NK-92 (cell line): ENCODE data around the gene RGS9.
"Not testable (repeated sequence)": the region's sequence is repeated elsewhere in the genome, so short reads cannot be mapped to it uniquely, and the experiment has no call there.

ENCODE experiments used
- DNase-seq: peaks from one replicate; lab custom pipeline; 2025; ENCODE audit not compliant: unreplicated experiment; lab: John Stamatoyannopoulos, UW

Gene RGS9

DNA sequence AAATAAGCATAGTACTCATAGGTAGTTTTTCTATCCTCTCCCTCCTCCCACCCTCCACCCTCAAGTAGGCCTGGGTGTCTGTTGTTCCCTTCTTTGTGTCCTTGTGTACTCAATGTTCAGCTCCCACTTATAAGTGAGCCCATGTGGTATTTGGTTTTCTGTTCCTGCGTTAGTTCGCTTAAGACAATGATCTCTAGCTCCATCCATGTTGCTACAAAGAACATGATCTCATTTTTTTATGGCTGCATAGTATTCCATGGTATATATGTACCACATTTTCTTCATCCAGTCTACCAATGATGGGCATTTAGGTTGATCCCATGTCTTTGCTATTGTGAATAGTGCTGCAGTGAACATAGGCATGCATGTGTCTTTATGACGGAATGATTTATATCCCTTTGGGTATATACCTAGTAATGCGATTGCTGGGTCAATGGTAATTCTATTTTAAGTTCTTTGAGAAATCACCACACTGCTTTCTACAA is 43.6 kb downstream of the RGS9 start:
- DNase-seq: not testable (repeated sequence)

DNA sequence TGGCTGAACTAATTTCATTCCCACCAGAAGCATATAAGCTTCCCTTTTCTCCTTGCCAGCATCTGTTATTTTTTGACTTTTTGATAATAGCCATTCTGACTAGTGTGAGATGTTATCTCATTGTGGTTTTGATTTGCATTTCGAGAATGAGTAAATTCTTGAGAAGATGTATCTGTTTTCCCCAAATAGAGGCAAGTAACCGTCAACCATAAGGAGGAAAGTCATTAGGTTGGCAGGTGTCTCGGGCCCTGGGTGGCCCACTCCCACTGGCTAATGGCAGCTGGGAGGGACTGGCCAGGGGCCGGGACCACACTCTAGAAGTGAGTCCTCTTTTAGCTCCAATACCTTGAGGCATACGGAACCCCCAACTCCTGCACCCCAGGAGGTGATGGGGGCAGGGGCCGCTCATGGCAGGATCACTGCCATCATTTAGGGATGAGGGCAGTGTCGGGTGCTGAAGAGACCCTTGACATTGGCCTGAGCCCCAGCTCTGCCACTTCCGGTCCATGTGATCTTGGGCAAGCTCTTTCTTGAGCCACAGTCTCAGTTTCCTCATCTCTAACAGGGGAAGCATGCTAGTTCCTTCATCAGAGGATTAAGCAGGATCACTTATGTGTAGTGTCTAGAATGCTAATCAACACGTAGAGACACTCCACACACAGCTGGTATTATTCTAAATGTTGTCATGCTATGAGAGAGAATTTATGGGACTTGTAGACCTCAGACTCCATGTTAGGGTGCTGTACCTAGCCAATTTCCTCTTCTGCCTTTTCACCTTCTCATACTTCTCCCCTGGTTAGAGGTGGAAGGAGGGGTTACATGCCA is 44.3 kb downstream of the RGS9 start:
- DNase-seq: no peak

- no peak for DNase-seq
Observed at GRCh38 chr17:65182233-65182632, 45.1 kb downstream of the RGS9 start.

- no peak for DNase-seq
Observed at GRCh38 chr17:65183736-65184135, 46.6 kb downstream of the RGS9 start.

DNA sequence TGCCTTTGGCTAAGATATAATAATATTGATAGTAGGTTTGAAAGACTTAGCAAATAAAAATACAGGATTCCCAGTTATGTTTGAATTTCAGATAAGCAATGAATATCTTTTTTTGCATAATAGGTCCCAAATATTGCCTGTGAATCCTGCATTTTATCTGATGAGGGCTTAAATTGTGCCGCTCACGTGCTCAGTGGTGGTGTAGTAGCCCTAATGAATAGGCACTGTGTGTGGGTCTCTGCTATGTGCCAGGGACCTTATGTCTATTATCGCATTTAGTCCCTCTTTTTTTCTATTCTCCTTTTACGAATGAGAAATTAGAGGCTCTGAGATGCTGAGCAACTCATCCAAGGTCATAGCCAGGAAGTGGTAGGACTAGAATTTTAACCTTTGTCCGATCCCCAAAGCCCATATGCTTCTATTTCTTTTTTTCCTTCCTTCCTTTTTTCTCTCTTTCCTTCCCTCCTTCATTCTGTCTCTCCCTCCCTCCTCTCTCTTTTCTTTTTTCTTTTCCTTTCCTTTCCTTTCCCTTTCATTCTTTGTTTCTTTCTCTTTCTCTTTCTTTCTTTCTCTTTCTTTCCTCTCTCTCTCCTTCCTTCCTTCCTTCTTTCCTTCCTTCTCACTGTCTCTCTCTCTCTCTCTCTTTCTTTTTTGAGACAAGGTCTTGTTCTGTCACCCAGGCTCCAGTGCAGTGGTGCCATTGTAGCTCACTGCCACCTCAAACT is 47.2 kb downstream of the RGS9 start:
- no peak for DNase-seq

DNA sequence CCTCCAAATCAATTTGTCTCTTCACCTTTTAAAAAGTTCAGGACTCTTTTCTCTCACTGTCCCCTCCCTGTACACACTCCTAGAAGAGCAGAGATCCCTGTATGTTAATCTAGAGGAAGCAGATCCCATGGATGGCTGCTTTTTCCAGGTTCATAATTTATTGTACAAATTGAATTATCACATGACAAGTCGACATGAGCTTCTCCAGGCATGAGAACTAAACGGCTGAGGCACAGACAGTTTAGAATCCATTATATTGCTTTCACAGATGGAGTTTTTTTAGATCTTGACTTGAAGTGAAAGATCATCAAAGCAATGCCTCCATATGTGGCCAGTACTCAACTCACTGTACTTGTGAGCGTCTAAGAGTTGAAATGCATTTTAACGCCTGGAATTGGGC is 47.9 kb downstream of the RGS9 start:
- no peak for DNase-seq

GRCh38 chr17:65185668-65186382 is 48.7 kb downstream of the RGS9 start:
- DNase-seq: no peak

- no peak for DNase-seq
Observed at GRCh38 chr17:65190467-65191097, 53.4 kb downstream of the RGS9 start.

DNA sequence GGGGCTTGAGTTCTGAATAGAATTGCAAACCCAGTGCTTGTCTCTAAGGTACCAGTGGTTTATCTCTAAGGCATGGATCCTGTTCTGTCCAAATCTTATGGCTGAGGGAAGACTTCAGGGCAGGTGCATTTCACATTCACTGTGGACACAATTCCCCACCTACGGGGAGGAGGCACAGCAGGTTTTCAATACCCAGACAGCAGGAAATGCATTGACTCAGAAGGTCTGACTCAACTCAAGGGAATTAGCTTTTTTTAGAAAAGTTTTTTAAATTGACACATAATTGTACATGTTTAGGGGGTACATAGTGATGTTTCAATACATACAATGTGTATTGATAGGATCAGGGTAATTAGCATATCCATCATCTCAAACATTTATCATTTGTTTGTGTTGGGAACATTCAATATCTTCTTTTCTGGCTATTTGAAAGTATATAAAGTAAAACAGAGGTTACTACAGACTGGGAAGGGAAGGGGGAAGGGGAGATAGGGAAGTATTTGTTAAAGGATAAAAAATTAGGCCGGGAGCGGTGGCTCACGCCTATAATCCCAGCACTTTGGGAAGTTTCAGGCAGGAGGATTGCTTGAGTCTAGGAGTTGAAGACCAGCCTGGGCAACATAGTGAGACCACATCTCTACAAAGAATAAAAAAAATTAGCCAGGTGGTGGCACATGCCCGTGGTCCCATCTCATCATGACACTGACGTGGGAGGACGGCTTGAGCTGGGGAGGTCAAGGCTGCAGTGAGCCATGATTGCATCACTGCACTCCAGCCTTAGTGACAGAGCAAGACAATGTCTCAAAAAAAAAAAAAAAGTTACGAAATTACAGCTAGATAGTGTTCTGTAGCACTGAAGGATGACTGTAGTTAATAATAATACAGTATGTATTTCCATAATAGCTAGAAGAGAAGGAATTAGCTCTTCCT is 54.9 kb downstream of the RGS9 start:
- DNase-seq: no peak

- no peak for DNase-seq
Observed at GRCh38 chr17:65193305-65193704, 56.1 kb downstream of the RGS9 start.

GRCh38 chr17:65193716-65194293 is 56.6 kb downstream of the RGS9 start:
- DNase-seq: no peak

DNA sequence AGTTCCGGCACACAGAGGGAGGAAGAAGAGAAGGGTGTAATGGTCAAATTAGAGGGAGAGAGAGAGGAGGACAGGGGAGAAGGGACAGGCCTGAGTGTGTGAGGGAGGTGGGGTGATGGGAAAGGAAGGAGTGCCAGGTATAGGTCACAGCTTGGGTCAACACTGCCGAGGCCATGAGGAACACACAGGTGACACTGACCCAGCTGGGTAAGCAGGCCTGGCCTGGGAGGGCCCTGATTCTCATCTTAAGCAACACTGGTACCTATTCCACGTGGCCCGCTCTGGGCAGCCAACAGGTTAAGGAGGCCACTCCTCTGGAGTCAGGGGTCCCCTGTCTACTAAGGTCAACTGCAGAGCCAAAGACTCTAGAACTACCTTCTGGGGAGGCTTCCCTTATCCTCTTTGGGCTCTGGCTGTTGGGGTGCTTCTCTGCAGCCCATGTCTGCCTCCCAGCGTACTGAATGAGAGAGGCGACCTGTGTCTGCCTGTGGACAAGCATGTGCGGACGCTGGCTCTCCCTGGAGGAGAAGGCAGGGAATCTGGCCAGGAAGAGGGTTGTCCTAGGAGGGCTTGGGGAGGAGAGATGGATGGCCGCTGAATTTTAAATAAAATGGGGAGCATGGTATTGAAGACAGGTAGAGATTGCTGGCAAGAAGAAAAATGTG is 57.6 kb downstream of the RGS9 start:
- no peak for DNase-seq

- no peak for DNase-seq
Observed at GRCh38 chr17:65195716-65196115, 58.5 kb downstream of the RGS9 start.

DNA sequence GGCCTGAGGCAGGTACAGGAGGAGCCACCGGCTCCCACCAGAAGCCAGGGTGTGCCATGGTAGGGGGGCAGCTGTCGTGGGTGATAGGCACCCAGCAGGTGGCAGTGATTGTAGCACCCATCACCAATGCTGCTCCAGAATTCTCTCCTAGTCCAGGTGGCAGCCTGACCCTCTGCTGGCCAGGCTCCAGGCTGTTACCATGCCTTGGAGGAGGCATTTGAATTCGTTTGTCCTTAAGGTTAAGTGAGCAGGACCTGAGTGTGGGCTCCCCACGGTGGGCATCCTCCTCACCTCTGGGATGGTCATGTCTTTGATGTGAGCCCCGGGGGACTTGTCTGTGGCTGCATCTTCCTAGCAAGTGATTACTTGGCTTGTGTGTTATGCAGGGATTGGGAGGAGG is 59.4 kb downstream of the RGS9 start:
- DNase-seq: no peak

DNA sequence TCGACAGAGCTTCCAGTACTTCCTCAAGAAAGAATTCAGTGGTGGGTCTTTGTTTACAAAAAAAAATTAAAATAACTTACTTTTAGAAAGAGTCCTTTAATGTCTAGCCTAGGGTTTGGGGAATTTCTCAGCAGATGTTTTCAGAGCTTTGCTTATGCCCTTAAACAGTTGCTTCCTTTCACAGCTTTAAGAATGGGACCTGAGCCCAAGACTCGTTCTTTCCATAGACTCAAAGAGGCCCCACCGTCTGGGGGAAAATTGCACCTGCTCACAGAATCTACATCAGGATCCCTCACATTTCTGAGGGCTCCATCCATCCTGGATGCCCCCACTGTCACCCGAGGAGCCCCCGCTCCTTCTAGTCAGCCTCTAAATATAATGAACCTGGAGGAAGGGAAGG is 60.0 kb downstream of the RGS9 start:
- DNase-seq: no peak

DNA sequence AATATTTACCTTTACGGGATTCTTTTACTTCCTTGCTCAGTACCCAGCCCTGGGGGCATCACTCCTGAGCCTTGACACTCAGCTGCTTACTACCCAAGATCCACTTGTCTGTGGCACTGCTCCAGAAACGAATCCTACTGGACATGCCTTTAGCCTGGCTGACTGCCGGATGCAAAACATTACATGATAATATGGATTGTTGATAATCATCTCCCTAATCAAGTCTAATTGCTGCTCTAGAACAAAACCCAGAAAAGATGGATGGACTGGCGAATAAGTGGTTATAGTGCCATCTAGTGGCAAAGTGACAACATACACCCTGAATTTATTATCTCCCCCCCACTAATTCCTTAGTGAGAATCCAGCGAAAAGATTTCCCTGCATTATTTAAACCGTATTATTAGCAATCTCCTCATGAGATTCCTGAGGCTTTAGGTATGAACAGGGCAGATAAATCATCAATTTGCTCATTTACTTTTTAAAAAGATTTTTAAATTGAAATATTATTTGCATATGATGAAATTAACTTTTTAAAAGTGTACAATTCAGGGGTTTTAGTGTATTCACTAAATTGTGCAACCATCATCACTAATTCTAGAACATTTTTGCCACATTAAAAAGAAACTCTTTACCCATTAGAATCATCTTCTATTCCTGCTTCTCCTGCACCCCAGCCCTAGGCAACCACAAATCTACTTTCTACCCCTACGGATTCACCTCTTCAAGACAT is 61.6 kb downstream of the RGS9 start:
- DNase-seq: no peak

DNA sequence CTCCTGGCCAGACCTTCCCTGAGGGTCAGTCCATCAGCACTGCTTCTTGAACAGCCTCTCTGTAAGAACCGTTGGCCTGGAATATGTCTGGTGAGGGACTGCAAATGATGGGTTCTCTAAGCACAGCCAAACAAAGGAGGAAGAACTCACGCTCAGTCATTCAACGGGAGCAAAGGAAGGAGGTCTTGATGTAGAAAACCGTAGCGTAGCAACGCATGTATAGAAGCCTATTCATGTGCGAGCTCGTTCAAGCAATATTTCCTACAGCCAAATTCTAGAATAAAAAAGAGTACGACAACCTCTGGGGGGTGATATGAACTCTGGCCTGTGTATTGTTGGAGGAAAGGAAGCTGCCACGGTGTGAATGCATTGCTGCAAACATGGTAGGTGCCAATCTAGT is 64.2 kb downstream of the RGS9 start:
- DNase-seq: no peak

DNA sequence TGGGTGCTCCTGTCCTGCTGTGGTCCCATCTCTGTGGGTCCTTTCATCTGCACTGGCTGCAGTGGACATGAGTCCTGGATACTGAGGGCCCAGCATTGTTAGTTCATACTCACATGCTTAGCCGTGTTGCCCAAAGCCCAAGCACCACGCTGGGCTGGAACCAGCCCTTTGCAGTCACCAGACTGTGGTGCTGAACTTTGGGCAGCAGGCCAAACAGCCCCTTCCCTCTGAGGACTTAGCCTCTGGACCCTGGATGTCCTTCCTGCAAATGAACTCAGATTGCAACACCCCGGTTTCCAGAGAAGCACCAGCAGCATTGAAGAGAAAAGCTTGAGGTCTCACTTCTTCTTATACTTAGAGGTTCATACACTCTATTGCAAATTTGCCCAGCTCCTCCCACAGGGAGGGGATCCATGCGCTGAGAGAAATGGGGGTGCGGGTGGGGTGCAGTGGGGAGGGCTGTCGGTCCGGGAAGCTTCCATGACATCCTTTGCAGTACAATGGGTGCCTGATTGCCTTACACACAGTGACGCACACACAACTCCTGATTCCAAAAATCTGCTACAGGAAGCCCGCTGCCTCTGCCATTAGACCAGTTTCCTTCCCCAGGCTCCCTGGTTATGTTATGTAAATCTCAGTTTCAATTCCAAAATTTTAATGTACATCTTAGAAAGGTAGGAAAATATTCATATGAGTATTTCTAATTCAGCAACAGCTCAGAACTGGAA is 65.8 kb downstream of the RGS9 start:
- no peak for DNase-seq
